MM.1S (cell line): ENCODE measurements around the gene NUP155.

Experiments used
- DNase-seq: peaks from one replicate; pipeline ENCODE4 v3.0.0-alpha.2; 2015
- H2AFZ ChIP-seq: fragments of 300-600 bp; sonication (generic); 2 replicates; pipeline ENCODE4 v1.6.0; 2016; ENCODE audit warnings: antibody characterized with exemption, low read length
- H3F3A ChIP-seq: fragments of 300-600 bp; sonication (generic); 2 replicates; pipeline ENCODE4 v1.6.1; 2016; ENCODE audit warnings: mild to moderate bottlenecking, antibody characterized with exemption, low read length, moderate library complexity, mixed read lengths; ENCODE audit not compliant: insufficient read depth
- H3K27ac ChIP-seq: fragments of 300-600 bp; sonication (generic); 2 replicates; pipeline ENCODE4 v1.5.1; 2016; ENCODE audit warnings: mild to moderate bottlenecking, low read length
- H3K27me3 ChIP-seq: fragments of 300-600 bp; sonication (generic); replicated peaks from 2 replicates; pipeline ENCODE4 v1.6.0; 2016; ENCODE audit warnings: low read length; ENCODE audit not compliant: insufficient read depth
- H3K36me3 ChIP-seq: fragments of 300-600 bp; sonication (generic); replicated peaks from 2 replicates; pipeline ENCODE4 v1.6.1; 2016; ENCODE audit warnings: mild to moderate bottlenecking, low read length, mixed read lengths; ENCODE audit not compliant: insufficient read depth
- H3K4me1 ChIP-seq: fragments of 300-600 bp; sonication (generic); 2 replicates; pipeline ENCODE4 v1.6.1; 2016; ENCODE audit warnings: low read length, mixed read lengths
- H3K4me2 ChIP-seq: fragments of 300-600 bp; sonication (generic); 2 replicates; pipeline ENCODE4 v1.6.0; 2016; ENCODE audit warnings: low read depth, low read length
- H3K4me3 ChIP-seq: fragments of 300-600 bp; sonication (generic); 2 replicates; pipeline ENCODE4 v1.5.1; 2016; ENCODE audit warnings: low read length, mixed read lengths
- H3K79me2 ChIP-seq: fragments of 300-600 bp; sonication (generic); 2 replicates; pipeline ENCODE4 v1.6.1; 2016; ENCODE audit warnings: mixed run types, low read length, mixed read lengths
- H3K9ac ChIP-seq: fragments of 300-600 bp; sonication (generic); 2 replicates; pipeline ENCODE4 v1.6.1; 2016; ENCODE audit warnings: low read length, mixed read lengths
- H3K9me2 ChIP-seq: fragments of 300-600 bp; sonication (generic); replicated peaks from 2 replicates; pipeline ENCODE4 v1.6.1; 2016; ENCODE audit warnings: mild to moderate bottlenecking, low read length, mixed read lengths; ENCODE audit not compliant: insufficient read depth
- H3K9me3 ChIP-seq: fragments of 300-600 bp; sonication (generic); replicated peaks from 2 replicates; pipeline ENCODE4 v1.6.1; 2016; ENCODE audit warnings: mild to moderate bottlenecking, low read length, mixed read lengths; ENCODE audit not compliant: insufficient read depth
- H4K20me1 ChIP-seq: fragments of 300-600 bp; sonication (generic); 2 replicates; pipeline ENCODE4 v1.6.1; 2016; ENCODE audit warnings: mild to moderate bottlenecking, low read length, moderate library complexity, mixed read lengths; ENCODE audit not compliant: insufficient read depth
- EZH2 ChIP-seq: fragments of 300-600 bp; sonication (generic); optimal IDR thresholded peaks from 2 replicates; pipeline ENCODE3; 2017; ENCODE audit warnings: low read depth, mild to moderate bottlenecking, antibody characterized with exemption, low read length, mixed read lengths
- EZH2phosphoT487 ChIP-seq: fragments of 300-600 bp; sonication (generic); IDR thresholded peaks from 2 replicates; pipeline ENCODE4 v1.6.1; 2018; ENCODE audit warnings: antibody characterized with exemption, low read length
- TF ChIP-seq, protein P1 (sequence below): fragments of 300-600 bp; sonication (generic); IDR thresholded peaks from 2 replicates; pipeline ENCODE4 v1.5.1; 2016; ENCODE audit warnings: antibody characterized with exemption, low read length, mixed read lengths

The NUP155 gene

DNA sequence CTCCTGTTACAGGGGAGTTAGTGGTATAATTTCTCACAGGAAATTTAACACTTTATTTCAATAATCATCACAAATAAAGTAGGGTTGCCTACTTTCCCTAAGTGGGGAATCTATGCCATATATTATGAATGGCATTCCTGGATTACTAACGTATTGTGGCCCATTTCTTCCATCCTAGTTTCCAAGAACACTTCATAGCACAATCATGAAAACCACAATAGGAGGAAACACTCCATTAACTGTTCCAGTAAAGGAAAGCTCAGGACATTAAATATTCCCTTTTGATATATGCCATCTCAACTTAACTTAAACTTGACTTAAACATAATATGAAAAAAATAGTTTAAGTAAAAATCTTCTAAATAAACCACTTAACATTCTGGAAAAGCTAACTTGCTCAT, 123.9 kb downstream of the NUP155 start:
- H2AFZ ChIP-seq = no peak overlapping the region
- TF ChIP-seq, protein P1, sequence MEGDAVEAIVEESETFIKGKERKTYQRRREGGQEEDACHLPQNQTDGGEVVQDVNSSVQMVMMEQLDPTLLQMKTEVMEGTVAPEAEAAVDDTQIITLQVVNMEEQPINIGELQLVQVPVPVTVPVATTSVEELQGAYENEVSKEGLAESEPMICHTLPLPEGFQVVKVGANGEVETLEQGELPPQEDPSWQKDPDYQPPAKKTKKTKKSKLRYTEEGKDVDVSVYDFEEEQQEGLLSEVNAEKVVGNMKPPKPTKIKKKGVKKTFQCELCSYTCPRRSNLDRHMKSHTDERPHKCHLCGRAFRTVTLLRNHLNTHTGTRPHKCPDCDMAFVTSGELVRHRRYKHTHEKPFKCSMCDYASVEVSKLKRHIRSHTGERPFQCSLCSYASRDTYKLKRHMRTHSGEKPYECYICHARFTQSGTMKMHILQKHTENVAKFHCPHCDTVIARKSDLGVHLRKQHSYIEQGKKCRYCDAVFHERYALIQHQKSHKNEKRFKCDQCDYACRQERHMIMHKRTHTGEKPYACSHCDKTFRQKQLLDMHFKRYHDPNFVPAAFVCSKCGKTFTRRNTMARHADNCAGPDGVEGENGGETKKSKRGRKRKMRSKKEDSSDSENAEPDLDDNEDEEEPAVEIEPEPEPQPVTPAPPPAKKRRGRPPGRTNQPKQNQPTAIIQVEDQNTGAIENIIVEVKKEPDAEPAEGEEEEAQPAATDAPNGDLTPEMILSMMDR = no peak
- TF ChIP-seq EZH2phosphoT487 (no peak), EZH2 (no peak)
- H3K27ac ChIP-seq = no peak overlapping the region
- no peaks in the 10 kb centered on the region for H3K4me1 ChIP-seq
- H4K20me1 ChIP-seq = no peaks in the 10 kb centered on the region
- no peaks in the 10 kb centered on the region for H3K79me2 ChIP-seq
- no peaks in the 10 kb centered on the region for H3K9me2 ChIP-seq
- no peak overlapping the region for H3K4me3 ChIP-seq
- no peak for DNase-seq
- H3F3A ChIP-seq = no peaks in the 10 kb centered on the region
- H3K9ac ChIP-seq = no peak overlapping the region
- no peaks in the 10 kb centered on the region for H3K36me3 ChIP-seq
- H3K4me2 ChIP-seq = no peak overlapping the region
- no peaks in the 10 kb centered on the region for H3K9me3 ChIP-seq
- H3K27me3 ChIP-seq = no peaks in the 10 kb centered on the region
